ENCODE data around the gene SHD. TPM values are rescaled to one million over a fixed set of nuclear protein-coding genes. Genes with fewer than 3 reads are reported as not detected.

The SHD gene
- polyA plus RNA-seq, 1 donor: 117 TPM

DNA sequence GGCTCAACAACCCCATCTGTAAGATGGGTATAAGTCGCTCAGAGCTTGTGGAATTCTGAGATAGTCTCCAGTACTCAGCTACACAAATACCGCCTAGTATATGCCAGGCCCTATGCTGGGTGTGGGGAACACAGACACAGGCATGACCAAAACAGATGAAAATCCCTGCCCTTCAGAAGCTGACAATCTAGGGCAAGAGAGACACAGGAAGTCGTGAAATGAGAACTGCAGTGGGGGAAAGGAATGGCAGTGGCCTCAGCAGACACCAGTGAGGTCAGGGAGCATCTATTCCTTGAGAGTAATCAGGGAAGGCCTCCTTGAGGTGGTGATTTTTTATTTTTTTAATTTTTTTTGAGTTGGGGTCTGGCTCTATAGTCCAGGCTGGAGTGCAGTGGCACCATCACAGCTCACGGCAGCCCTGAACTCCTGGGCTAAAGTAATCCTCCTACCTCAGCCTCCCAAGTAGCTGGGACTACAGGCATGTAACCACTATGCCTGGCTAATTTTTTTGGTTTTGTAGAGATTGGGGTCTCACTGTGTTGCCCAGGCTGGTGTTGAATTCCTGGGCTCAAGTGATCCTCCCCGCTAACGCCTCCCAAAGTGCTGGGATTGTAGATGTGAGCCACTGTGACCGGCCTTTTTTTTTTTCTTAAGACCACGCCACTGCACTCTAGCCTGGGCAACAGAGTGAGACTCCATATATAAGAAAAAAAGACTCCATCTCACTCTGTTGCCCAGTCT, 19.9 kb downstream of the SHD start:
- no peak for DNase-seq (ENCODE audit: low read depth)

GRCh38 chr19:4300589-4300988, 21.5 kb downstream of the SHD start:
- no peak for DNase-seq (ENCODE audit: low read depth)

DNA sequence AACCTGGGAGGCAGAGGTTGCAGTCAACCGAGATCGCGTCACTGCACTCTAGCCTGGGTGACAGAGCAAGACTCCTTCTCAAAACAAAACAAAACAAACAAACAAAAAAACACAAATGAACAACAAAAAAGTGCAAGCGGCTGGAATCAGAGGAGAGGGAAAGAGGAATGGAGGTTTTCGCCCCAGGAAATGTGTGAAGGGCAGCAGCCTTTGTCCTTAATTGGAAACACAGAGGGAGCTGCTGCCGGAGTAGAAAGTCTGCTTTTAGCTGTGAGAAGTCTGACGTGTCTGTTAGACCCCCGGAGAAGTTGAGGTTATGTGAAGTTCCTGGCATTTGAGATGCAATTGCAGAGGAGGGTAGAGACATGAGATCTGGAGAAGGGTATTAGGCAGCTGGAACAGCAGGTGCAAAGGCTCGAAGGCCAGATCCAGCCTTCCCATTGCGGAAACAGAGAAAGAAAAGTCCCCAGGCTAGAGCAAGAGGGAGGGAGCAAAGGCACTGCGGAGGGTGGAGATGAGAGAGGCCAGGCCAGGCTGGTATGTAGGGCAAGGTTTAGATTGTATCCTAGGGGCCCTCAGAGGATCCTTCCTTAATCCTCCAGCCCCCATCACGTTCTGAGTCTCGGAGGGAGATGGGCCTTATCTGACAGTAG, 22.6 kb downstream of the SHD start:
- DNase-seq (ENCODE audit: low read depth): no peak

DNA sequence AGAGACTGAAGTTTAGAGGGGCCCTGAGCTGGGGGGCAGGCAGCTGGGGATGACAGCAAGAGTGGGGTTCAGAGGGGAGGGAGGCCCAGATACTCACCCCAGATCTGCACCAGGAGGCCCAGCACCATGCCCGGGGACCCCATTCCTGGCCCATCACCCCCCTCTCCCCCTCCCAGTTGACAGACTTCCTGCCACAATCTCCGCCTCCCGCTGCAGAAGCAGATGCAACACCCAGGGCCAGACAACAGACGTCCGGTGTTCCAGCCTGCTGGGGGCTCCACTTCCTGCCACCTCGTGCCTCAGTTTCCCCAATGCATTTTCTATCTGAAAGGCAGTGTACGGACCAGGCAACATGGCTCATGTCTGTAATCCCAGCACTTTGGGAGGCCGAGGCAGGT, 23.2 kb downstream of the SHD start, which contains the start of gene TMIGD2:
TMIGD2 (minus strand) TSS at position 147 of the 398 bp plus-strand sequence; CDS start at position 143, 4 bp downstream.
- DNase-seq (ENCODE audit: low read depth): no peak

GRCh38 chr19:4303819-4304537, 24.9 kb downstream of the SHD start:
- no peak for DNase-seq (ENCODE audit: low read depth)

DNA sequence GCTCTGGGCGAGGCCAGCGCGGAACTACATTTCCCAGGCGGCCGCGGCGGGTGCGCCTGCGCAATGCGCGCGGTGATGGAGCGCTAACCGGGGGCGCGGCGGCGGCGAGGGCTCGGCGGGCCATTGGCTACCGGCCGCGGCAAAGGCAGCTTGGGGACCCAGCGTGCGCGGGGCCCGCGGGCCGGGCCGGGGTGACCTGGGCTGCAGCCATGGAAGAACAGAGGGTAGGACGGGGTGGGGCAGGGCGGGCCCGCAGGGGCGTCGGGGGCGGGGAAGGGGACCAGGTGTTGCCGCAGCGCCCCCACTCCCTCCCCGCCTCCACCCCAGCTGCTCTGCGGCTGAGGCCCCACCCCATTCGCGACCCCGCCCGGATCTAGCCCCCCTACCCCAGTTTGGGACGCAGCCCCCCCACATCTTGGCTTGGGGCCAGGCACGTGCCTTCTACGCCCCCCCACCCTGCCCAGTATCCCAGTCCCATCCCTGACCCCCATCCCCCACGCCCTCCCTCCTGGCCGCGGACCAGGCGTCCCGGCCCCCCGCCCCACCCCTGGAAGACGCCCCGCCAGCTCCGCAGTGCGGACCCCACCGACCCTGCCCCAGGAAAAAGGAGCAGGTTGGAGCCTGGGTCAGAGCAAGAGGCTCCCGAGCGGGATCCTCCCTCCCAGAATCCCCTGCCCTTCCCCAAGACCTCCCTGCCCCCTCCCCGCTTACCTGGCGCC, 25.6 kb downstream of the SHD start, which contains the start of gene FSD1:
FSD1 (plus strand) TSS at position 61 of the 719 bp plus-strand sequence; CDS start at position 210, 149 bp downstream.
- no peak for DNase-seq (ENCODE audit: low read depth)

- DNase-seq (ENCODE audit: low read depth): no peak
Observed at GRCh38 chr19:4305257-4305612, 26.2 kb downstream of the SHD start.

DNA sequence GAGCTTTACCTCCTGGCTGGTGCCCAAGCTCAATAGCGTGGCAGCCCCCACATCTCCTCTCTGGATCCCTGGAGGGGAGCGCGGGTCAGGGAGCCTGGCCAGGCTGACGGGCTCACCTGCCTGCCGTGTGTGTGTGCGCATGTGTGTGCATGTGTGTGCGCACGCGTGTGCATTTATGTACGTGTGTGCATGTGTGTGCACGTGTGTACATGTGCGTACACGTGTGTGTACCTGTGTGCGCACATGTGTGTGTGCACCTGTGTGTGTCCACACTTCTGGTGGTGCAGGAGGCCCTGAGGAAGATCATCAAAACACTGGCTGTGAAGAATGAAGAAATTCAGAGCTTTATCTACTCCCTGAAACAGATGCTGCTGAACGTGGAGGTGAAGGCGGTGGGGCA, 26.6 kb downstream of the SHD start:
- DNase-seq (ENCODE audit: low read depth): no peak

DNA sequence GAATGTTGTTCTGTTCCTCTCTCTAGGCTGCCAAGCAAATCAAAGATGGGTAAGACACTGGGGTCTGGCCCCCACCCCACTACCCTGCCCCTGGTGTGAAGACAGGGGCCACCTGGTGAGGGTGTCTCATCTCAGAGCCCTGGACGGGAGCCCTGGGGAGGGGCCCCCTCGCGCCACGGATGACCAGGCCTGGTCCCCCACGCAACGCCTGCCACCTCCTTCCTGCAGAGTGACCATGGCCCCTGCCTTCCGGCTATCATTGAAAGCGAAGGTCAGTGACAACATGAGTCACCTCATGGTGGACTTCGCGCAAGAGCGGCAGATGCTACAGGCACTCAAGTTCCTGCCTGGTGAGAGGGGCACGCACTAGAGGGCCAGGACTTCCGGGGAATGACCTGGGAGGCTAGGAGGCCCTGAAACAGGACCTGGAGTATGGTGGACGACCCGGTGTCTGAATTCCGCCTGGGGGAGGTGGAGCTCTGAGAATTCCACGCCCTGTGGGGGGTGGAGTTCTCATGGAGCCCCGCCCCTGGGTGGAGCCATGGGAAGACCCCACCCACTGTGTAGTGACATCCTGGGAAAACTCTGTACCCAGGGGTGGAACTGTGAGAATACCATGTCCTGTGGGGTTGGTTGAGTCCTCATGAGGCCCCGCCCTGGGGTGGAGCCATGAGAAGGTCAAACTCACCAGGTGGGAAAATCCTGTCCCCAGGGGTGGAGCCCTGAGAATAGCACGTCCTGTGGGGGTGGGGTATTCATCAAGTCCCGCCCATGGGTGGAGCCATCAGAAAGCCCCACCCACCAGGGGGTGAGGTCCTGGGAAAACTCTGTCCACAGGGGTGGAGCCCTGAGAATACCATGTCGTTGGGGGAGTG, 31.4 kb downstream of the SHD start:
- DNase-seq (ENCODE audit: low read depth): no peak

- no peak for DNase-seq (ENCODE audit: low read depth)
Observed at GRCh38 chr19:4313847-4314490, 34.9 kb downstream of the SHD start.

GRCh38 chr19:4316956-4317355, 37.9 kb downstream of the SHD start:
- no peak for DNase-seq (ENCODE audit: low read depth)

DNA sequence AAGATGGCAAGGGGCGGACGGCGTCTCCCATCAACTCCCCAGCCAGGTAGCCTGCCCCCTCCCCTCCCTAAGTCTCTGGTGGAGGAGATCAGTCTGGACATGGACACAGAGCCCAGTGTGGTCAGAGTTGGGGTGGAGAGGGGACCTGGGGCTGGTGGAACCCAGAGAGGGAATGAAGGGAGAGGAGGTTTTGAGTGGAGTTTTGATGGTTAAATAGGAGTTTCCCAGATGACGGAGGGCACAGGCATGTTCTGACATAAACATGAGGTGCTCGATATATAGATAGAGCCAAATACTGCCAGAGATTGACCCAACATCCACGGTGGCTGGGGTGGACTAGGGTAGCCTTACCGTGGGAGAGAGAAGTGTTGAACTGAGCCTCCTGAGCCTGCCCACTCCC, 39.4 kb downstream of the SHD start:
- no peak for DNase-seq (ENCODE audit: low read depth)

GRCh38 chr19:4319067-4319718, 40.1 kb downstream of the SHD start:
- DNase-seq (ENCODE audit: low read depth): no peak

DNA sequence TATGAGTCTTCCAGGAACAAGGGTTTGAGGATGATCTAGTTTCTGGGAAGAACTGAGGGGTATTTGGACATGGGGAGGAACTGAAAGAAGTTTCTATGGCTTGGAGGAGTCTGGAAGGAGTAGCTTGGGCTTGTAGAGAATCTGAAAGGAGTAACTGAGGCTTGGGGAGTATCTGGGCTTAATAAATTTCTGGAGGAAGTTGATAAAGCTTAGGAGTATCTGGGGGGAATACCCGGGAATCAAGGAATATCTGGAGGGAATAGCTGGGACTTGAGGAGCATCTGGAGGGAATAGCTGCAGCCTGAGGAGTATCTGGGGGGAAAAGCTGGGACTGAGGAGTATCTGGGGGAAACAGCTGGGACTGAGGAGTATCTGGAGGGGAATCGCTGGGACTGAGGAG, 41.4 kb downstream of the SHD start:
- no peak for DNase-seq (ENCODE audit: low read depth)

- DNase-seq (ENCODE audit: low read depth): no peak
Observed at GRCh38 chr19:4322942-4323665, 44.0 kb downstream of the SHD start.

DNA sequence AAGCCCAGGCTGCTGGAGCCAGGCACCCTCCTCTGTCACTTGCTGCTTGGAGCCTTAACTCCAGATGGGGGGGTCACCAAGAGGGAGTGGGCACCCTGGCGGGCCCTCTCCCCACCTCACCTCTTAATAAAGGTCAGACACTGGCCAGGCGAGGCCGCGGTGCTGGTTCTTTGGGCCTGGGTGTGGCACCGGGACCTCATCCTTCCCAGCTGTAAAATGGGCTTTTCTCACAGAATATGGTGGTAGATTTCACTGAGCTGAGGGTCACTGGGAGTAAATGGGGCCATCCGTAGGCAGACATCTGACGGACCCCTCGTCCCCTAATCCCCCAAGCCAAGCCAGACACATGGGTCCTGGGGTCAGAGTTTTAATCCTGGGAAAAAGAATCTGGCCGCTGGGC, 44.6 kb downstream of the SHD start:
- no peak for DNase-seq (ENCODE audit: low read depth)

DNA sequence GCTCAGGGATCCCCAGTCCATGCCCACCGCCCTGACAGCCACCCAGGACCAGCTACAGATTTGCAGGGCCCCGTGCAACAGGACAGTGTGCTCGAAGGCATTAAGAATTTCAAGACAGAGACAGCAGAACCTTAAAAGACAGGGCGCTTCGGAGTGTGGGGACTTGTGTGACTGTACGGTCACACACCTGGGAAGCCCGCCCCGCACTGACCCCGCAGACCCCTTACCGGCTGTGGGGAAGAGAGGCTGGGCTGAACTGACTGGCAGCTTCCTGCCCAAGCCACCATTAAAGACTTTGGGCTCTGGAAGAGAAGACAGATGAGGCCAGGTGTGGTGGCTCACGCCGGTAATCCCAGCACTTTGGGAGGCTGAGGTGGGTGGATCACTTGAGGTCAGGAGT, 45.2 kb downstream of the SHD start:
- no peak for DNase-seq (ENCODE audit: low read depth)

DNA sequence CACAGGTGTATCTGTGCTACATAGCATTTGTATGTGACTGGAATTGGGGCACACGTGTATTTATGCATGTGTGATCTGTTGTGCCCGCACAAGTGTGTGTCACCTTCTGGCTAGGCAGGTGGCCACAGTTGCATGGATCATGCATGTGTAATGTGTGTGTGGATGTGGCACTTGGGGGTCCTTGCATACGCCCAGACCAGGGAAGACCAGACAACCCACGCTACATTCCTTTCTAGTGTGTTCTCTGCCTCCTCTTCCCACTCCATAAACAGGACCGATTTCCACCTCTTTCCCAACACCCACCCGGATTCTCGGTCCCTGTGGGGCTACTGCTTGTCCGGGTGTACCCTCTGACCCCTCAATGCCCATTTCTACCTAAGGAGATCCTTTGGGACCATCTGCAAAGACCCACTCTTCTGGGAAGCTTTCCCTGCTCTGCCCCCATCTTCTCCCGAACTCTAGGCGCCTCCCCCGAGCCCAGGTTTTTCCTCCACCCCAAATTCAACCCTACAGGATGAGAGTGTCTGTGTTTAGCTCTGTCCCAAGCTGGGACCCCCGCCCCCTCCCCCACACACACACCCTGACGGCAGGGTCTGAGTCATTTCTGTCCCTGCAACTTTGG, 47.3 kb downstream of the SHD start:
- no peak for DNase-seq (ENCODE audit: low read depth)

DNA sequence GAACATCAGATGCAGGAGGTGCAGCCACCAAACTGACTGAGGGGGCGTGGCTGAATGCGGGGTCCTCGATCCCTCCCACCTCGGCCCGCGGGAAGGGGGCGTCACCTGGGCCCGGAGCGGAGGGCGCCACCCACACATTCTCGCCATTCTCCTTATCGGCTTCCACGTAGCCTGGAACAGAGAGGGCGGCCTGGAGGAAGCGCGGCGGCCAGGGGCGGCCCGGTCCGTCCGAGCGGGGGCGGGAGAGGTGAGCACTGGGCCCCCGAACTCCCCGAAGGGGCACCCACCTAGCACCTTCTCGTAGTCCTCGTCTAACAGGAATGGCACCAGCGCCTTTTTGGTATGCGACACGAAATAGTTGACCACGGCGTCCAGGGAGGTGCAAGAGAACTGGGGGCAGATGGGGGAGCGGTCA, 47.8 kb downstream of the SHD start:
- no peak for DNase-seq (ENCODE audit: low read depth)

Measured in forelimb muscle (tissue), 1 donor.